OCI-LY3 (cell line): ENCODE results near the gene ARHGAP26.

Experiments
- H2AFZ ChIP-seq: fragments of 200-600, 300-600 bp; shearing (Covaris generic); 2 replicates; pipeline ENCODE4 v1.6.0; 2014; ENCODE audit warnings: antibody characterized with exemption, low read depth, low read length
- H3K27ac ChIP-seq: fragments of 200-600, 300-600 bp; sonication (generic); 2 replicates; pipeline ENCODE4 v1.5.1; 2014; ENCODE audit warnings: mild to moderate bottlenecking, low read length, moderate library complexity, mixed read lengths
- H3K27me3 ChIP-seq: fragments of 200-600, 300-600 bp; sonication (generic); 2 replicates; pipeline ENCODE4 v1.6.1; 2014; ENCODE audit warnings: low read depth, low read length, mixed read lengths
- H3K36me3 ChIP-seq: fragments of 200-600, 300-600 bp; sonication (generic); replicated peaks from 2 replicates; pipeline ENCODE3; 2014; ENCODE audit warnings: low read depth, low read length, mixed read lengths
- H3K4me1 ChIP-seq: fragments of 300-600, 200-600 bp; sonication (generic); 2 replicates; pipeline ENCODE4 v1.6.1; 2014; ENCODE audit warnings: low read length, mixed read lengths
- H3K4me2 ChIP-seq: fragments of 200-600, 300-600 bp; sonication (generic); 2 replicates; pipeline ENCODE4 v1.6.1; 2014; ENCODE audit warnings: low read length, mixed read lengths
- H3K4me3 ChIP-seq: fragments of 300-600, 200-600 bp; sonication (generic); 2 replicates; pipeline ENCODE4 v1.5.1; 2014; ENCODE audit warnings: antibody characterized with exemption, mild to moderate bottlenecking, low read length, moderate library complexity
- H3K79me2 ChIP-seq: fragments of 300-600, 200-600 bp; shearing (Covaris generic); 2 replicates; pipeline ENCODE4 v1.6.1; 2014; ENCODE audit warnings: mild to moderate bottlenecking, low read length, mixed read lengths
- H3K9ac ChIP-seq: fragments of 300-600, 200-600 bp; shearing (Covaris generic); 2 replicates; pipeline ENCODE4 v1.6.0; 2014; ENCODE audit warnings: mild to moderate bottlenecking, low read length, moderate library complexity
- H3K9me3 ChIP-seq: fragments of 200-600, 300-600 bp; shearing (Covaris generic); 2 replicates; pipeline ENCODE4 v1.6.1; 2014; ENCODE audit warnings: low read length, mixed read lengths; ENCODE audit not compliant: insufficient read depth
- H4K20me1 ChIP-seq: fragments of 200-600, 300-600 bp; sonication (generic); 2 replicates; pipeline ENCODE4 v1.6.1; 2016; ENCODE audit warnings: low read length, mixed read lengths; ENCODE audit not compliant: insufficient read depth
- CTCF ChIP-seq: fragments of 200-600, 300-600 bp; sonication (generic); IDR thresholded peaks from 2 replicates; pipeline ENCODE4 v1.5.1; 2014; ENCODE audit warnings: antibody characterized with exemption, low read length, low read depth
- EZH2phosphoT487 ChIP-seq: fragments of 200-600 bp; shearing (Covaris generic); IDR thresholded peaks from 2 replicates; pipeline ENCODE4 v1.6.1; 2018; ENCODE audit warnings: antibody characterized with exemption, mixed run types, low read depth

ARHGAP26 gene

GRCh38 chr5:143205386-143205785 lies 435.2 kb downstream of the ARHGAP26 start:
- Histone ChIP-seq H3K4me2 (peak overlapping the region; percentile 85), H3K79me2 (no peaks in the 10 kb centered on the region), H3K4me3 (no peak overlapping the region), H4K20me1 (no peaks in the 10 kb centered on the region), H3K9ac (no peak overlapping the region), H2AFZ (no peak overlapping the region), H3K4me1 (peaks cover 42% of the 10 kb centered on the region), H3K27ac (no peak overlapping the region), H3K27me3 (no peaks in the 10 kb centered on the region), H3K9me3 (no peaks in the 10 kb centered on the region), H3K36me3 (no peaks in the 10 kb centered on the region)
- TF ChIP-seq CTCF (no peak), EZH2phosphoT487 (no peak)

GRCh38 chr5:143205883-143206195 lies 435.7 kb downstream of the ARHGAP26 start:
- H2AFZ ChIP-seq = no peak overlapping the region

GRCh38 chr5:143206196-143207053 lies 436.2 kb downstream of the ARHGAP26 start:
- H3K36me3 ChIP-seq = no peaks in the 10 kb centered on the region
- no peaks in the 10 kb centered on the region for H3K9me3 ChIP-seq
- H3K79me2 ChIP-seq = no peaks in the 10 kb centered on the region
- H3K27ac ChIP-seq = peak overlapping the region; percentile 36
- TF ChIP-seq EZH2phosphoT487 (no peak), CTCF (no peak)
- H3K4me1 ChIP-seq = peaks cover 42% of the 10 kb centered on the region
- H3K4me2 ChIP-seq = peak overlapping the region; percentile 85
- peak overlapping the region; percentile 41 for H3K9ac ChIP-seq
- no peak overlapping the region for H2AFZ ChIP-seq
- peak overlapping the region; percentile 69 for H3K4me3 ChIP-seq
- no peaks in the 10 kb centered on the region for H4K20me1 ChIP-seq
- H3K27me3 ChIP-seq = no peaks in the 10 kb centered on the region

More at GRCh38 chr5:143205883-143206195, 435.7 kb downstream of the ARHGAP26 start:
- no peaks in the 10 kb centered on the region for H3K36me3 ChIP-seq
- H3K27me3 ChIP-seq = no peaks in the 10 kb centered on the region
- H3K4me3 ChIP-seq = peak overlapping the region; percentile 69
- no peaks in the 10 kb centered on the region for H3K79me2 ChIP-seq
- H3K4me2 ChIP-seq = peak overlapping the region; percentile 85
- no peaks in the 10 kb centered on the region for H3K9me3 ChIP-seq
- H3K27ac ChIP-seq = peak overlapping the region; percentile 15; the same call in 1 of the 2 replicates
- peaks cover 42% of the 10 kb centered on the region for H3K4me1 ChIP-seq
- no peaks in the 10 kb centered on the region for H4K20me1 ChIP-seq
- peak overlapping the region; percentile 41 for H3K9ac ChIP-seq
- TF ChIP-seq EZH2phosphoT487 = no peak
- no peak for TF ChIP-seq CTCF

GRCh38 chr5:143207058-143207457 lies 436.9 kb downstream of the ARHGAP26 start:
- no peaks in the 10 kb centered on the region for H3K79me2 ChIP-seq
- H3K9ac ChIP-seq = peak overlapping the region; percentile 41; the same call in 1 of the 2 replicates
- H3K4me3 ChIP-seq = no peak overlapping the region
- no peaks in the 10 kb centered on the region for H3K36me3 ChIP-seq
- no peaks in the 10 kb centered on the region for H3K27me3 ChIP-seq
- H3K9me3 ChIP-seq = no peaks in the 10 kb centered on the region
- peak overlapping the region; percentile 85 for H3K4me2 ChIP-seq
- H3K27ac ChIP-seq = 0 out of 2 replicates have a peak overlapping the region, but pooled peaks have one; percentile 36
- no peaks in the 10 kb centered on the region for H4K20me1 ChIP-seq
- H3K4me1 ChIP-seq = peaks cover 46% of the 10 kb centered on the region
- H2AFZ ChIP-seq = no peak overlapping the region
- TF ChIP-seq EZH2phosphoT487 (no peak), CTCF (no peak)
